22Rv1 (cell line): ENCODE results near the gene SEC14L1.

Source experiments
- CTCF ChIP-seq: fragments of 450-650 bp; IDR thresholded peaks from 2 replicates; pipeline ENCODE4 v1.5.1; 2017; ENCODE audit warnings: mild to moderate bottlenecking
- ZFX ChIP-seq: fragments of 450-650 bp; IDR thresholded peaks from 2 replicates; pipeline ENCODE4 v1.6.1; 2017; ENCODE audit warnings: antibody characterized with exemption, borderline replicate concordance

DNA sequence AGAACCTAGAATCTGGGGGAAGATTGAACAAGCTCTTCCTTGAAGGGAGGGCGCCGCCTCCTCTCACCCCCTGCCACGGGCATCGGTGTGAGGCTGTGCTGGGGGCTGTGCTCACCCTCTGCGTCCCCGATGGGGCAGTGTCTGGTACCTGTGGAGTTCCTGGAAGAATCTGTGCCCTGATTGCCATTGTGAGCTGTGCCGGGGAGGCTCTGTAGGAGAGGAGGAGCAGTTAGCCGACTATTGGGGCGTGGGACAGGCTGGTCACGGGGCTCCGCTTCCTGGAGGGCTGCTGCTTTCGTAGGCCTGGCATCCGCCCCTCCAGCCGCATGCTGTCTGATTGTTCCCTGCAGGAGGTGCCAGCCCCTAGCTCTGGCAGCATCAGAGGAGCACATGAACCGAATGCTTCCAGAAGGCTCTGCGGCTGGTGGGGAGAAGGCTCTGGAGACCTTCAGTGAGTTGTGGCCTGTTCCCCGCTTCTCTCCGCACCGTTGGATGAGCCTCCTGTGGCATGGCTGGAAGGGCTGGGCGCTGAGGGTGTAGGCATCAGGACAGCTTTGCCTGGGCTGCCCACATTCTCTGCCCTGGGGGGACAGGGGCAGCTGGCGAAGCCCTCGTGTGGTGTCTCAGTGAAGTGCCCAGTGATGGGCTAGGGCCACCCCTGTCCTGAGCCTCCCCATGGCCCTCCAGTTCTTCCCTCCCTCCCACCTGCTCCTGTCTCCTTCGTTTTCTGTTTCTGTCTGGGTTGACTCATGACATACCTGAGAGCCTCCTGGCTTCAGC lies 86.9 kb downstream of the SEC14L1 start:
- TF ChIP-seq CTCF = no peak
- TF ChIP-seq ZFX = no peak
